Omental fat pad (tissue), 4 donors: ENCODE results near the gene HIBCH. TPM values are rescaled to one million over a fixed set of nuclear protein-coding genes. Genes with fewer than 3 reads are reported as not detected.
A peak's percentile ranks its signal among the peaks of the same experiment; 100 is the strongest.

Source experiments
- ATAC-seq: fragments of 150-250 bp; one replicate; pipeline ENCODE4 v1.9.1; 2016; ENCODE audit warnings: mild to moderate bottlenecking, moderate library complexity; ENCODE audit not compliant: low FRiP score
- DNase-seq: peaks from one replicate; pipeline ENCODE4 v3.0.0-alpha.2; 2019; ENCODE audit warnings: low spot score
- CTCF ChIP-seq, 3 donors: fragments of 450-650 bp; IDR thresholded peaks; one replicate each; pipeline ENCODE4 v1.5.1; 2016 to 2017; ENCODE audit warnings: antibody characterized with exemption in 3 of 3, mild to moderate bottlenecking in 3 of 3, moderate library complexity in 2 of 3
- total RNA-seq, 4 donors: library from RNA; depleted of rRNA; stranded (reverse); fragments of >200 nt; gene quantifications; one replicate each; pipeline ENCODE4 v1.1.0, GENCODE V29; 2016

The HIBCH gene
- total RNA-seq, 4 donors from 2014 or later, result 11.6 to 22.1 (median 20.1) TPM

DNA sequence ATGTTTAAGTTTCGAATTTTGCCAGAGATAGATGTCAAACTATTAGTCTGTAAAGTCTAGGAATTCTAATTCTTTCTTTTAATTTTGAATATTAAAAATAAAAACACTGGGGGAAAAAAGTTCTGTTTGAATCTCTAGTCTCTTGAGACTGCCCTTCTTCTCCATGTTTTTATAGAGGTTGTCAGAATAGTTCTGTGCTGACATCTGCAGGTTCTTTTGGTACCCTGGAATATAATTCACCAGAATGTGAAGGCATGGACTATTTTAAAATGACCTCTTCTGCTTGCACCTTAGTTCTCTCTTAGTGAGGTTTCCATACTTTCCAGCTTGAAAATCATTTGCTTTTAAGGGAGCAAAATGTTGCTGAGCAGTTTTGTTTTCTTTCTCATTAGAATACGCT is 136.1 kb downstream of the HIBCH start:
- no peak for TF ChIP-seq CTCF (IDR thresholded peaks at IDR 0.05)
- no peak for ATAC-seq
- no peak for DNase-seq

- no peak for ATAC-seq
- no peak for DNase-seq
- no peak for TF ChIP-seq CTCF (IDR thresholded peaks at IDR 0.05)
Measured at GRCh38 chr2:190182071-190182524, 137.5 kb downstream of the HIBCH start.

DNA sequence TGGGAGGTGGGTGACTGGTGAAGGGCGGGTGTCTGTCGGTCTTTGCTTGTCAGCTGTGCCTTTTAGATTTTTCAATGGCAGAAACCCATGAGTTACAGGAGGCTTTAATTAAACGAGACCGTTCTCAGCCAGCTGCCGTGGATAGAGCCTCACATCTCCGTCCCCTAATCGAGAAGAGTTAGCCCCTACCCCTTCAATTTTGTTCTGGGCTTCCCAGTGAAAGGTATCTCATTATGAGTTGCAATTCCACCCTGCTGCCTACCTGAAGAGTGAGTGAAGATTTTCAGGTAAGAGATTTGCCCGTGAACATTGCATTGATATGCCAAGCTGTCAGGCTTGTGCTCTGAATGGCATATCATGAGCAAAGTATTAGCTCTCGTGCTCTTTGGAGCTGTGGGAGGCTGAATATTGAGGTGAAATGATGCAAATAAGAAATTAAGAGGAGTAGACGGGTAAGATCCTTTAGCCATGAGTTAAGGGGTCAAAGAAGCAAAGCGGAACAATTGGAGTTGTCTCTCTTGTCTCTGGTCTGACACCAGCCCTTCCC is 138.4 kb downstream of the HIBCH start:
- ATAC-seq (peak; percentile 21), DNase-seq (no peak)
- TF ChIP-seq CTCF (IDR thresholded peaks at IDR 0.05), result no peak

DNA sequence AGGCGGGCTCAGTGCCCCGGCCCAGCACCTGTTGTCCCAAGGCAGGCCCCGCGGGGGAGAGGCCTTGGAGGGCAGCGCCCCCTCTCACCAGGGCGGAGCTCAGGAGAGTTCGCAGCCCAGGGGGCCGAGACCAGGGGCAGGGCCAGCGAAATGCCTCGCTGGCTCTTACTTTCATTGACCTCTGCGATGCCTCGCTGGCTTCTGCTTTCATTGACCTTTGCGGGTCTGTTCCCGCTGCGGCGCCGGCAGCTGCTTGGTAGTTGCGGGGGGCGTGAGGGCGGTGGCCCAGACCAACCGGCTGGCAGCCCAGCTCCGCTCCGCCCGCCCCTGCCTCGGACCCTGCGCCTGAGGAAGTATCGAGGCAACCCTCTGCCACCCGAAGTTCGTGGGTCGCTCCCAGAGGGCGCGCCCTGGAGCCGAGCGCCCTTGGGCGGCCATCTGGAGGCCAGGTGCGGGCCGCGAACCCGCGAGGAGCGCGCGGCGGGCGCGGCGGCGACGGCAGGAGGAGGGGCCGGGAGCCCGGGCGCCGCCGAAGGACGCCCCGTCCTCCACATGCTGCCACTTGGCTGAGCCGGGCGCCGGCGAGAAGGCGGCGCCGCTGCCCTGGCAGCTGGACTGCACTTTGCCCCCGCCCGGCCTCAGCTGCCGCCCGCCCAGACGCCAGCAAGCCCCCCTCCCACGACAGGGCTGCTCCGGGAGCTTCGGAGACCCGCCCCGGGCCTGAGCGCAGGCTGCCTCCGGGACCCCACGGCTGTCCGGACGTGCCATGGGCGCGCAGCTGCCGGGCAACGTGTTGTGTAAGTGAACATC is 139.1 kb downstream of the HIBCH start:
- ATAC-seq (peak; percentile 56), DNase-seq (no peak)
- TF ChIP-seq CTCF (IDR thresholded peaks at IDR 0.05), result no peak

DNA sequence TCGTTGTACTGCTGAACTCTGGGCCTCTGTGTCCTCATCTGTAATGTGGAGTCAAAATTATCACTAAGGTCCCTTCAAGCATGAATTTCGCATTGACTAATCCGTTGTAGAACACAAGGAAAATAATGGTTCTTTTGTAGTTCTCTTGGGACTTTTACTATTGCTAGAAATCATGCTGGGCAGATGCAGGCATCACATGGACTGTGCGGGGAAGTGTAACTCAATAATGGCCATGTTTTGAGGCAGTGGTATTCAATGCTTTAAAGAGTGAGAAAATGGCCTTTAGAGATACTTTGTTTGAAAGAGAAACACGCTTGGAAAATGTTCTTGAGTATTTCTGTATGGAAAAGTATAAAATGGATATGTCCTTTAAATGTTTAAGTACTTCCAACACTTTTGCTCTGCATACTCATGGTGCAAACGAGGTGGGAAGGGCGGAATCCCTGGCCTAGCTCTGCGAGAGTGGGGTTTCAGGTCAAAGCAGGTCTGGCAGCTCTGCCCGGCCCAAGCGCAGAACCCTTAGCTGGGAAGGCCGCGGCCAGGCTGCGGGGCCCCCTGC is 139.8 kb downstream of the HIBCH start:
- ATAC-seq, result no peak
- no peak for TF ChIP-seq CTCF (IDR thresholded peaks at IDR 0.05)
- DNase-seq, result no peak

DNA sequence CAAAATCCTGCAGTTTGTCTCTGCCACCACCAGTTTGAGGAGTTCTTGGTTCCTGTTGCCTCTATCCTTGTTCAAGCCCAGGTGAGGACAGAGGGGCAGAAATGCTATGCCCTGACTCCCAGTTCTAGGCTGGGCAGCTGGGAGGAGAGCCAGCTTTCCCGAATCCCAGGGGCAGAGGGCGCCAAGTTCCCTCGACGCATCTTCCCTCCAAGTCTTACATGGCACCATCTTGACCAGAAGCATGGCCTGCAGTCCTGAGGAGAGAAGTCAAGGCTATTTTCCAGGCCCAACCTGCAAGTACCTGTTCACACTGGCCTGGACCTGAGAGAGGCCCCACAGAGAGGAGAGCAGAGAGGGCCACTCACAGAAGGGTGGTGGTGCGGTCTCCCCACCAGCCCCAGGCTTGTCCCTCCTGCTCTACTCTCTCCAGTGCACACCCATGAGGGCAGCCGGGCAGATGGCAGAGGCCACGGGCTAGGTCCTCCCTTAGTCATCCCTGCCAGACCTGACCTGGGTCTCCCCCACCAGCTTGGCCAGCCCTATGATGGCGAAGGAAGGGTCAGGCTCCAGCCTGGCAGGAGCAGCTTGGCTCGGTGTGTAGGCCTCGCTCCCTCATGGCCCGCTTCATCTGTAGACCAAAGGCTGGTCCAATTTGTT is 141.4 kb downstream of the HIBCH start:
- no peak for ATAC-seq
- no peak for TF ChIP-seq CTCF (IDR thresholded peaks at IDR 0.05)

More for the DNA sequence above, 141.4 kb downstream of the HIBCH start:
- no peak for DNase-seq
